ENCODE data around the gene NR1D1.

- TF ChIP-seq CREB5 (CRISPR knock-in tag; IDR thresholded peaks at IDR 0.05; ENCODE audit: low read depth) (no peak), CSDC2 (CRISPR knock-in tag; IDR thresholded peaks at IDR 0.05) (no peak), ARNTL (CRISPR knock-in tag; IDR thresholded peaks at IDR 0.05; ENCODE audit: borderline replicate concordance, low read depth) (no peak), BACH2 (CRISPR knock-in tag; IDR thresholded peaks at IDR 0.05; ENCODE audit: borderline replicate concordance) (no peak), ZFP3 (CRISPR knock-in tag; IDR thresholded peaks at IDR 0.05) (no peak), PPARA (CRISPR knock-in tag; IDR thresholded peaks at IDR 0.05; ENCODE audit: borderline replicate concordance) (no peak), CSRNP3 (CRISPR knock-in tag; IDR thresholded peaks at IDR 0.05) (no peak), GLIS3 (CRISPR knock-in tag; IDR thresholded peaks at IDR 0.05) (no peak), PATZ1 (CRISPR knock-in tag; IDR thresholded peaks at IDR 0.05; ENCODE audit: borderline replicate concordance) (no peak), SNAI2 (CRISPR knock-in tag; IDR thresholded peaks at IDR 0.05) (no peak), POU6F1 (CRISPR knock-in tag; IDR thresholded peaks at IDR 0.05; ENCODE audit: borderline replicate concordance, low read depth) (no peak), TOX (CRISPR knock-in tag; IDR thresholded peaks at IDR 0.05; ENCODE audit: borderline replicate concordance) (no peak), ZC3H10 (CRISPR knock-in tag; IDR thresholded peaks at IDR 0.05) (no peak)
These were observed 2.8 kb upstream of the NR1D1 start for GRCh38 chr17:40103071-40103661.
